ENCODE data around the gene SCRT2. TPM values are rescaled to one million over a fixed set of nuclear protein-coding genes. Genes with fewer than 3 reads are reported as not detected.

Gene SCRT2
- polyA plus RNA-seq, 3 donors = 0.04 to 0.10 (median 0.06) TPM

DNA sequence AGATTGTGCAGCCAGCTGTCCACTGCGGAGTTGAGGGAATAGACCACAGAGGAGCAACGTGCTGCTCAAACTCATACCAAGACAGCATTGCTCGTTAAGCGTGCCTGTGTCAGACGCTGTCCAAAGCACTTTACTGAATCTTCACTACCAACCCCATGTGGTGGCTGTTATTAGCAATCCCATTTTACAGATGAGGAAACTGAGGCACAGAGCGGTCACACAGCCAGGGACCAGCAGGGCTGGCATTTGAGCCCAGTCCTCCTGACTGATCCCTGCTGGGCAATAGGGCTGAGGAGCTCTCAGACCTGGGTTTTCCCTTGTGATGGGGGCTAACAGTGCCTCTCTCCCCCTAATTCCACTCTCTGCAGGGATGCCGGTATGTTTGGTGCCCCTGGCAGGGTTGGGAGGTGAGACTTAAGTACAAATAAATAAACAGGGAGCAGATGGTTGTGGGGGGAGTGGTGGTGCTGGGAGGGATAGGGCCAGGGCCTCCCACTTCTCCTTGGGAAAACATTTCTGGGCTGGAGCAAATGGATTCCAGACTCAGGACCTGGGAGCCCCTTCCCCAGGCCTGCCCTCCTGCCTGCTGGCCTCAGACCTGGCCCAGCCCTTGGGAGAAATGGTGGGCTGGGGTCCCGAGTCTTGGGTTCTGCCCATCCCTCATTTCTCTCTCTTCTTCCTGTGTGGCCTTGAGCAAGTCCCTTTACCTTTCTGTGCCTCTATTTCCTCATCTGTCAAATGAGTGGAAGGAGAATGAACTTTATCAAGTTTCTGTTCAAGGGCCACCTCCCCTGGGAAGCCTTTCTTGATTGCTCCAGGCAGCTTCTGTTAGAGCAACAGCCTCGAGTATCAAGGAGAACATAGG is 40.3 kb downstream of the SCRT2 start:
- DNase-seq (ENCODE audit: low read depth in 3 of 3, low spot score in 2 of 3) = no peak

DNA sequence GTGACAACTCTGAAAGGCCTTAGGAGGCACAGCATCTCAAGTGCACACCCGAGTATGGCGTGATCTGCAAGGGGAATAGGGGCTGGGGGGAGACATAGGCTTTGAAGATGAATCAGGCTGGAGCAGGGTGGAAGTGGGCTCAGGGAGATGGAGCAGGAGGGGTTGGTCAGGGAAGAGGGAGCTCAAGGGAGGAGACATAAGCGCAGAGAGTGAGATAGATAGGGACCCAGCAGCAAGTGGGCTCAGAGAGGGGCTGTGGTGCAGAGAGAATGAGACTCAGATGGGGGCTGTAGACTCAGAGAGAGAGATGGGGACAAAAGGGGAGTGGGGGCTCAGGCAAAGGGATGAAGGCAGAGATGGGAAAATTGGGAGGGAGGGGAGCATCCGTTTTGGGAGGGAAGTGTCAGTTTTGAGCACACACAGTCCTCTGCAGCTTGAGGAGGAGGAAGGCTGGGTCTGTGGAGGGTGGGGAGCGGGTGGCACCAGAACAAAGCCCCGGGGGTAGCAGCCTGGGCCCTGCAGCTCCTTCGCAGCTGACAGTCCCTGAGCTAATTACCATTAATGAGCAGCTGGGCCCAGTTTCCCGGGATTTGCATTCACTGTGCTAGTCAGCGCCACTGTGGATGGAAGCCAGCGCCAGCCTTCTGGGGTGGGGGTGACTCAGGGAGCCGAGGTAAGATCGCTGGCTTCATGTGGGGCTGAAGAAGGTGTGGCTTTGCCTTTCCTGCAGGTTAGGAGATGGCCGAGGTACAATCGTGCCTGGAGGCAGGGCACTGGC is 41.3 kb downstream of the SCRT2 start:
- DNase-seq (ENCODE audit: low read depth in 3 of 3, low spot score in 2 of 3) = no peak

DNA sequence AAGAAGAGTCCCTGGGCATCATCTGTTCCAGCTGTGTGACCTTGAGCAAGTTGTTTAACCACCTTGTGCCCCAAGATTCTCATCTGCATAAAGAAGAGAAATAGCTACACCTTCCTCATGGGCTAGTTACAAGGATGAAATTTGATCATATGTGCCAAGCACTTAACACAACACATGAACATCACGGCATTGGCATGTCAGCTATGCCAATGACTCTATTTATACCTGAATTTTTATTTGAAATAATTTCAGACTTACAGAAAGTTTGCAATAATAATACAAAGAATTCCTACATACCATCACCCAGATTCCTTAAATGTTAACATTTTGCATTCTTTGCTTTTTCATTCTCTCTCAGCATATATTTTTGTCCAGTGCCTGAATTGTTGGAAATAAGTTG is 44.5 kb downstream of the SCRT2 start:
- DNase-seq (ENCODE audit: low read depth in 3 of 3, low spot score in 2 of 3) = no peak

DNA sequence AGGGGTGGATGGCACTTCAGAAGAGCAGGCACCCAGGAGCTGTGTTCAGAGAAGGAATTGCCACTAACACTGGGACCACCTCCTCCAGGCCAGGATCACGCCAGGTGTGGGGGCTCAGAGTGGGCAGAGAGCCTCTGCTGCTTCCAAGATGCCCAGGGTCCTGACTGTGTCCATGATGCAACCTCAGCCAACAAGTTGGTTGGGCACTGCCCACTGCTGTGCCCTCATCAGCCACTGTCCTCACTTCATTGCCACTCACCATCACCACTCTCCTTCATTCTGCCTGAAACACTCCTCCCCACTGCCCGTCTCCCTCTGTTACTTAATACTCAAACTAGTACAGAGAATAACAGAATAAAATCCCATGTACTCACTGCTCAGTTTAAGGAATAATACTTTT is 49.0 kb downstream of the SCRT2 start:
- no peak for DNase-seq (ENCODE audit: low read depth in 3 of 3, low spot score in 2 of 3)

DNA sequence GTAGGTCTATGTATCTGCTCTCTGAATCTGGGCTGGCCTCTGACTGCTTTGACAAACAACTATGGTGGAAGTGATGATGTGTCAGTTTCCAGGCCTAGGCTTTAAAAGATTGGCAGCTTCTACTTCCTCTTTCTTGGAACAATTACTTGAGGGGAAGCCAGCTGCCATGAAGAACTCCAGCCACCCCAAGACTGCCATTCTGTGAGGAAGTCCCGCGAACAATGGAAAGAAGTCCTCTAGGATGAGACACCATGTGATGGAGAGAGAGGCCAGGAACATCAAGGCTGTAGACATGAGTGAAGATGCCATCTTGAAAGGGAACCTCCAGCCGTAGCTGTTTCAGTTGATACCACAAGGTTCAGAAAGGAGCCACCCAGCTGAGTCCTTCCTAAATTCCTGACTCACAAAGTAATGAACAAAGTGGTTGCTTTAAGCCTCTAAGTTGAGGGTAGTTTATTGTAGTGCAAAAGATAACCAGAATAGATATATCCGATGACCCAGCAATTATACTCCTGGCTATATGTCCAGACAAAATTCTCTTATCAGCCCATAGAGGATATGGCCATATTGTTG is 50.2 kb downstream of the SCRT2 start:
- DNase-seq (ENCODE audit: low read depth in 3 of 3, low spot score in 2 of 3) = no peak

DNA sequence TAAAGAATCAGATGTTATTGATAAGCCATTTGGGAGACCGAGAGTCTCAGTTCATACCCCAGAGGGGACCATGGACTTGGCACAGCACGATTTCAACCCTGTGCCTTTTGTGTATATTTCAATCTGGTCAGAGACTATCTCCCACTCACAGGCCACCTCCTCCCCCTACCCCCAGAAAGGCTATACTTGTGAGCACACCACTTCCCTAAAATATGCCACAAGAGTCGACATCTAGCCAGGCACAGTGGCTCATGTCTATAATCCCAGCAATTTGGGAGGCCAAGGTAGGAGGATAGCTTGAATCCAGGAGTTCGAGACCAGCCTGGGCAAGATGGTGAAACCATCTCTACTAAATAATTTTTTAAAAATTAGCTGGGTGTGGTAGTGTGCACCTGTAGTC is 51.9 kb downstream of the SCRT2 start:
- no peak for DNase-seq (ENCODE audit: low read depth in 3 of 3, low spot score in 2 of 3)

DNA sequence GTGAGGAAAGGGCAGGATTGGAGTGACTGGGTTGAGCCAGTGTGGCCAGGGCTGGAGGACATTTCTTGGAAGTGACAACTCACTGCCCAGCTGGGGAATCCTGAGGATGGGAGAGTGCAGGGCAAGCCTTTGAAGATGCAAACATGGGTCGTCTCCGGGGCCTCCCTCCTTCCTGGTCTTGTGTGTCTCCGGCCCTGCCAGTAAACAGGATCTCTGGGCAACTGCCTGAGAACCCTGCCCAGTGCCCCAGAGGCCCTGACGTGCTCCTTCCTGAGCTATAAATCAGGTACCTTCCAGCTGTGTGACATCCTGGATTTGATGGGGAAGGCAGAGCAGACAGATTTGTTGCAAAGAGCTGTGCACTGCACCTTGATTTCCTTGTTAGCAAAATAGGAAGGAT is 52.6 kb downstream of the SCRT2 start:
- no peak for DNase-seq (ENCODE audit: low read depth in 3 of 3, low spot score in 2 of 3)

DNA sequence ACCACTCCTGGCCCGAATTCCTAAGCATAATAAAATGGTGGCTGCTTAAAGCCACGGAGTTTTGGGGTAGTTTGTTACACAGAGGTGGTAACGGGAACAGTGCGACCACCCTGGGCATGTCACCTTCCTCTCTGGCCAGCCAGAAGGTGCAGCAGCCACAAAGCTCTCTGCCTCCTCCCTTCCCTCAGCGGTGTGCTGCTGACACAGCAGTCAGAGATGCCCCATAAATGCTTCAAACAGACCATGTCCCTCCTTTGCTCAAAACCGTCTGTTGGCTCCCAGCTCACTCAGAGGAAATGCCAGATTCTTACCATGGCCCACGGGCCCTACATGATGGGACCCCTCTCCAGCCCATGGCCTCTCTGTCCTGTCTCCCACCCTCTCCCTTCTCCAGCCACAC is 53.4 kb downstream of the SCRT2 start:
- DNase-seq (ENCODE audit: low read depth in 3 of 3, low spot score in 2 of 3) = no peak

DNA sequence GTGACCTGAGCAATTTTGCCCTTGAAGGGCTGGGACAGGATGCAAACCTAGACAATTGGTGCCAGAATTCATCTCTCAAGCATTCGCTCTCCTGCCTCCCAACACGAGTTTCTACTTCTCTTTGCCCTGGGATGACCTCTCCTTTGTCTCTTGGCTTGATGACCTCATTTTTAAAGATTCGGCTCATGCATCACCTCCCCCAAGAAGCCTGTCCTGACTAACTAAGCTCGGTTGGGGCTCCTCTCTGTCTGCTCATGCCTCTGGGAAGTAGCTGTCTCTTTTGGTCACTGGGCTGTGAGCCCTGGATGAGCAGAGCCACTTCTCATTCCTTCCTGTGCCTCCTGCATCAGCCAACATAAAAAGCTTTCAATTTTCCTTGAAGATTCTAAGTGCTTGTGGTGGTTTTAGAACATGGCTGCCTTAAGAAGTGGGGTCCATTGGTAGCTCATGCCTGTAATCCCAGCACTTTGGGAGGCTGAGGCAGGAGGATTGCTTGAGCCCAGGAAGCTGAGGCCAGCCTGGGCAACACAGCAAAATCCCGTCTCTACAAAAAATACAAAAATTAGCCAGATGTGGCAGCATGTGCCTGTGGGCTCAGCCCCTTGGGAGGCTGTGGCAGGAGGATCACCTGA is 54.4 kb downstream of the SCRT2 start:
- DNase-seq (ENCODE audit: low read depth in 3 of 3, low spot score in 2 of 3) = no peak

DNA sequence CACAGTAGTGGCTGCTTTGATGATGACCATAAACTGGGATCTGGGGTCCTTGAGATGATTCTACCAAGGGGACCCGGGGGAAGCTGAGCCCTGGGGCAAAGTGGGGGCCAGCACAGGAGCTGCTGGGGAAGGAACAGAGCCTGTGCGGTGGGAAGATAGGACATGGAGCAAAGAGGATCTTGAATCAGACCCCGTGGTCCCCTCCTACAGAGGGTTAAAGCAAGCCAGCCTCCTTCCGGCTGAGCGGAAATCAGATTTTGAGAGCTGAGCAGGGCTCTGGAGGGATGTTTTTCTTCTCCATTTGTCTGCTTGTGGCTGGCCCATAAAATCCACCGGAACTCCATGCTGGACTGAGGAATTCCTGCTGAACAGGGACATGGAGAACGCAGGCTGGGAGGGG is 55.4 kb downstream of the SCRT2 start:
- DNase-seq (ENCODE audit: low read depth in 3 of 3, low spot score in 2 of 3) = no peak

DNA sequence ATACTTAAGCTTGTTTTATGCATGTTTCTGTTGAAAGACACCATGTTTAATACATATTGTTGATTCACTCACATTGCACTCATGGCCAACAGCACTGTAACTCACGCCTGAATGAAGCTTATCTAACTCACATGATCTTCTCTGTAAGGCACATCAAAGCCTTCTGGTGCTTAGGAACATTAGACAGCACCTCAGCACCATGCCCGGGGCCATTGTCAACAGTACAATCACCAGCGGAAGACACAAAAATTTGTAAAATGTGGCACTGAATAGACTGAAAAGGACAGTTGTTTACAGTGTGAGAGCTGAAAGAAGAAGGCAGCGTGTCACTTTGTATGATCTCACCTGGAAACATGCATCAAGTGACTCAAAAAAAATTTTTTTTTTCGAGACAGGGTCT is 56.6 kb downstream of the SCRT2 start:
- DNase-seq (ENCODE audit: low read depth in 3 of 3, low spot score in 2 of 3) = no peak

DNA sequence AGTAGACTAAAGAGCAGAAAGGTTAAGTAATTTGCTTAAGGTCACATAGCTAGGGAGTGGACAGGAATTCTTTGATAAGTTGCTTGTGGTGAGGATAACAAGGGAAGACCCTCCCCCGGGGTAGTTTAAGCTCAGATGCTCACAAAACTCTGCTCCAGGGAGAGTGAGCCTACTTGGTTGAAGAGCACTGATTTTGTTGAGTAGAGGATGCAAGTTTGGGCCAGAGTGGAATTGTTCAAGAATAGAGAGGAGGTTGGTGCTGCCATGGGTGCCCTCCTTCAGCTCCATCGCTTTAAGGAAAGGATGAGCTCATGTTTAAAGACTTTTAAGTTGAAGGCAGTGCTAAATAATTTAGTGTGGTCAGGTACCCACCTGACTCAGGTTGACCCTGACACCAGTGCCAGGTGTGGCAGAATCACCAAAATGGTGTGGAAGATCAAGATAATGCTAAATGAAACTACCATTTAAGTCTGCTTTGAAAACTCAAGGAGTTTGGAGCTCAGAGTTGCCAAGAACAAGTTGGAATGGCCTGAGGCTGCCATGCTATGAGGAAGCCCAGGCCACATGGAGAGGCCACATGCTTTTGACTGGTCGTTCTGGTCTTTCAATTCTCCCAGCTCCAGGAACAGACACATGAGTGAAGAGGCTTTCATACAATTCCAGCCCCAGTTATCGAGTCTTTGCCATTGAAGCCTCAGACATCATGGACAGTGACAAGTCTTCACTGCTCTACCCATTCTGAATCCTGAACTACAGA is 57.5 kb downstream of the SCRT2 start:
- DNase-seq (ENCODE audit: low read depth in 3 of 3, low spot score in 2 of 3) = no peak

DNA sequence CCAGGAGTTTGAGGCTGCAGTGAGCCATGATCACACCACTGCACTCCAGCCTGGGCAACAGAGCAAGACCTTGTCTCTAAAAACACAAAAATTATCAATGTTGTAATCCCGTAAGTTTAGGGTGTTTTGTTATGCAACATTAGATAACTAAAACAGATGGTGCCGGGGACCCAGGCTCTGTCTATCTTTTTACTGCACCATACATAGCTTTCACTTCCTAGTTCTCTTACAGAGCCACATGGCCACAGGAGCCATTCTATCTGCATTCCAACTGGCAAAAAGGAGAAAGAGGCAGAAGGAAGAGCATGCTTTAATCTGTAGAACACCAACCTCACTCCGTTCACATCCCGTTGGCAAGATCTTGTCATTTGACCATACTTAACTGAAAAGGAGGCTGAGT is 60.1 kb downstream of the SCRT2 start:
- DNase-seq (ENCODE audit: low read depth in 3 of 3, low spot score in 2 of 3) = no peak

DNA sequence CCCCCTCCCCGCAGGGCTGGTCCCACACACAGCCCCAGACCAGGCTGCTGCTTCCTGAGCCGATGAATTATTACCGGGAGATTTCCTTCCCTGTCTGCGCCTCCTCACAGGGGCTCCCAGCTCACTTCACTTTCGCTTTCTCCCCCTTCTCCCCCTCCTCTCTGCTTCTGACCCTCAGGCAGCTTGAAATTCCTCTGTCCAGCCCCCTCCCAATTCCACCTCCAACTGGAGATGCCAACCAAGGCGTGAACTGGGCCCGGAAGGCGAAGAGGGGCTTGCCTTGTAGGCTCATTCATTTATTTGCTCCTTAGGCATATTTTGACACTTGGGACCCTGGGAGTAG is 63.8 kb downstream of the SCRT2 start:
- DNase-seq (ENCODE audit: low read depth in 3 of 3, low spot score in 2 of 3) = peak; percentile 27 to 54 (median 47)

Other genes with a start within 250 kb of the SCRT2 start
- 10 to 100 TPM; 32.9 to 35.5 (median 32.9) TPM for gene TBC1D20, start 213.3 kb downstream of the SCRT2 start, polyA plus RNA-seq (ENCODE audit: insufficient read length in 3 of 3)
- gene CSNK2A1, start 132.0 kb downstream of the SCRT2 start, polyA plus RNA-seq (ENCODE audit: insufficient read length in 3 of 3) = 100 to 1,000 TPM; 132 to 138 (median 137) TPM
- gene TCF15, start 65.5 kb downstream of the SCRT2 start, polyA plus RNA-seq (ENCODE audit: insufficient read length in 3 of 3) = 1 to 10 TPM in 2 of 3 donors, under 1 TPM in 1; 0.74 to 1.5 (median 1.3) TPM
- gene SRXN1, start 22.6 kb downstream of the SCRT2 start, polyA plus RNA-seq (ENCODE audit: insufficient read length in 3 of 3) = 10 to 100 TPM; 13.2 to 14.4 (median 14.0) TPM
- gene SLC52A3, start 92.7 kb upstream of the SCRT2 start, polyA plus RNA-seq (ENCODE audit: insufficient read length in 3 of 3) = 1 to 10 TPM; 3.6 to 5.8 (median 3.7) TPM
- 1 to 10 TPM; 6.2 to 9.5 (median 7.5) TPM for gene FAM110A, start 157.9 kb upstream of the SCRT2 start, polyA plus RNA-seq (ENCODE audit: insufficient read length in 3 of 3)
- under 1 TPM; 0.15 to 0.50 (median 0.31) TPM for gene ANGPT4, start 240.5 kb upstream of the SCRT2 start, polyA plus RNA-seq (ENCODE audit: insufficient read length in 3 of 3)